PC-3 (cell line): ENCODE data around the gene MED26. TPM values are rescaled to one million over a fixed set of nuclear protein-coding genes. Genes with fewer than 3 reads are reported as not detected.

Experiments
- ATAC-seq: fragments of 200-7000 bp; cut with Tn5 transposase; 2 replicates; pipeline ENCODE4 v1.9.1; 2020; ENCODE audit warnings: mild to moderate bottlenecking, moderate library complexity
- BruUV-seq: library from RNA; stranded (reverse); fragments of 400-500 nt; replicated peaks from 2 replicates; lab custom pipeline; 2021; lab: Mats Ljungman, UMichigan
- CTCF ChIA-PET: fragments of 300-600 bp; sonication (Branson Sonifier 250); formaldehyde crosslinking; loops from one replicate; lab custom pipeline; 2022; ENCODE audit warnings: antibody characterized with exemption; lab: Charles Lee
- POLR2A ChIA-PET: fragments of 300-600 bp; sonication (Branson Sonifier 250); formaldehyde crosslinking; loops from one replicate; lab custom pipeline; 2022; ENCODE audit warnings: antibody characterized with exemption; ENCODE audit not compliant: unreplicated experiment; lab: Charles Lee
- DNase-seq: peaks from one replicate; pipeline ENCODE4 v3.0.0-alpha.2; 2015
- H2AFZ ChIP-seq: fragments of 300-600 bp; sonication (generic); 2 replicates; pipeline ENCODE4 v1.6.0; 2016; ENCODE audit warnings: antibody characterized with exemption, low read length
- H3F3A ChIP-seq: fragments of 300-600 bp; sonication (generic); one replicate; pipeline ENCODE4 v1.6.0; 2017; ENCODE audit warnings: antibody characterized with exemption, low read length, control low read depth, mild to moderate bottlenecking; ENCODE audit not compliant: unreplicated experiment
- H3K27ac ChIP-seq: fragments of 300-600 bp; sonication (generic); 2 replicates; pipeline ENCODE4 v1.5.1; 2016; ENCODE audit warnings: mild to moderate bottlenecking, low read length
- H3K27me3 ChIP-seq: fragments of 300-600 bp; sonication (generic); 2 replicates; pipeline ENCODE4 v1.6.1; 2016; ENCODE audit warnings: low read length, mixed read lengths
- H3K36me3 ChIP-seq: fragments of 300-600 bp; sonication (generic); 2 replicates; pipeline ENCODE4 v1.6.1; 2016; ENCODE audit warnings: low read depth, mixed run types, low read length, mixed read lengths
- H3K4me1 ChIP-seq: fragments of 300-600 bp; sonication (generic); 2 replicates; pipeline ENCODE4 v1.5.1; 2016; ENCODE audit warnings: low read length; ENCODE audit not compliant: insufficient read depth
- H3K4me2 ChIP-seq: fragments of 300-600 bp; sonication (generic); 2 replicates; pipeline ENCODE4 v1.6.0; 2016; ENCODE audit warnings: low read length
- H3K4me3 ChIP-seq: fragments of 300-600 bp; sonication (generic); 2 replicates; pipeline ENCODE4 v1.5.1; 2016; ENCODE audit warnings: mild to moderate bottlenecking, low read length, mixed read lengths
- H3K79me2 ChIP-seq: fragments of 300-600 bp; sonication (generic); 2 replicates; pipeline ENCODE4 v1.6.1; 2017; ENCODE audit warnings: low read length, mixed read lengths
- H3K9ac ChIP-seq: fragments of 300-600 bp; sonication (generic); 2 replicates; pipeline ENCODE4 v1.6.0; 2016; ENCODE audit warnings: mild to moderate bottlenecking, low read length
- H3K9me2 ChIP-seq: fragments of 300-600 bp; sonication (generic); replicated peaks from 2 replicates; pipeline ENCODE4 v1.6.1; 2016; ENCODE audit warnings: mixed run types, low read length, mixed read lengths
- H3K9me3 ChIP-seq: fragments of 300-600 bp; sonication (generic); 2 replicates; pipeline ENCODE4 v1.6.1; 2016; ENCODE audit warnings: low read length, mixed read lengths
- H4K20me1 ChIP-seq: fragments of 300-600 bp; sonication (generic); 2 replicates; pipeline ENCODE4 v1.6.1; 2016; ENCODE audit warnings: low read length, mixed read lengths
- EZH2 ChIP-seq: fragments of 300-600 bp; sonication (generic); IDR thresholded peaks from one replicate; pipeline ENCODE4 v1.6.1; 2017; ENCODE audit warnings: antibody characterized with exemption, mild to moderate bottlenecking, low read length; ENCODE audit not compliant: unreplicated experiment
- EZH2phosphoT487 ChIP-seq: fragments of 300-600 bp; sonication (generic); IDR thresholded peaks from 2 replicates; pipeline ENCODE4 v1.6.1; 2018; ENCODE audit warnings: mild to moderate bottlenecking, antibody characterized with exemption, low read length, borderline replicate concordance
- intact Hi-C: fragments of 100-400 bp; cut with micrococcal nuclease; formaldehyde crosslinking; loops from 2 replicates; pipeline ENCODE4 v1.9.0; 2023
- total RNA-seq: library from RNA; depleted of rRNA; stranded (reverse); fragments of >200 nt; gene quantifications from 2 replicates; pipeline ENCODE4 v1.2.3, GENCODE V29; 2014
- TF ChIP-seq, protein P1 (sequence below): fragments of 300-600 bp; sonication (generic); conservative IDR thresholded peaks from 2 replicates; pipeline ENCODE4 v1.5.1; 2017; ENCODE audit warnings: antibody characterized with exemption, low read depth, mild to moderate bottlenecking, low read length

The MED26 gene
- total RNA-seq, 1 experiment from 2014 or later = 17.5 TPM

DNA sequence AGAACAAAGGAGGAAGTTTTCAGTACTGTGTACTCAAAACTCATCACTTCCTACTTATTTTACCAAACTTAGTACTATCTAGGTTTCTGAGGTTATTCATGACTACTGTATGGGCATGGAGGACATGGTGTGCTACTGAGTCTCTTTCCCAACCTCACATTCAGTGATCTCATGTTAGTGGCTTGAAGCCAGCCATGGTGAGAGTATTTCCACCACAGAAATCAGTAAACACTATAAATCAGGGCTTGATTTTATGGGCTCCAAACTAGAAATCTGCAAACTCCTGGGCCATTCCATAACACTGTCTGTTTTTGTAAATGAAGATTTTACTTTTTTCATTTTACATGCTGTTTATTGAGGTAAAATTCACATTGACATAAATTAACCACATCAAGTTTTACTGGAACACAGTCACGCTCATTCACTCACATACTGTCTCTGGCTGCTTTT is 19.7 kb downstream of the MED26 start:
- TF ChIP-seq, protein P1, sequence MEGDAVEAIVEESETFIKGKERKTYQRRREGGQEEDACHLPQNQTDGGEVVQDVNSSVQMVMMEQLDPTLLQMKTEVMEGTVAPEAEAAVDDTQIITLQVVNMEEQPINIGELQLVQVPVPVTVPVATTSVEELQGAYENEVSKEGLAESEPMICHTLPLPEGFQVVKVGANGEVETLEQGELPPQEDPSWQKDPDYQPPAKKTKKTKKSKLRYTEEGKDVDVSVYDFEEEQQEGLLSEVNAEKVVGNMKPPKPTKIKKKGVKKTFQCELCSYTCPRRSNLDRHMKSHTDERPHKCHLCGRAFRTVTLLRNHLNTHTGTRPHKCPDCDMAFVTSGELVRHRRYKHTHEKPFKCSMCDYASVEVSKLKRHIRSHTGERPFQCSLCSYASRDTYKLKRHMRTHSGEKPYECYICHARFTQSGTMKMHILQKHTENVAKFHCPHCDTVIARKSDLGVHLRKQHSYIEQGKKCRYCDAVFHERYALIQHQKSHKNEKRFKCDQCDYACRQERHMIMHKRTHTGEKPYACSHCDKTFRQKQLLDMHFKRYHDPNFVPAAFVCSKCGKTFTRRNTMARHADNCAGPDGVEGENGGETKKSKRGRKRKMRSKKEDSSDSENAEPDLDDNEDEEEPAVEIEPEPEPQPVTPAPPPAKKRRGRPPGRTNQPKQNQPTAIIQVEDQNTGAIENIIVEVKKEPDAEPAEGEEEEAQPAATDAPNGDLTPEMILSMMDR = no peak
- TF ChIP-seq EZH2 (no peak), EZH2phosphoT487 (no peak)
- CTCF ChIA-PET = no interaction called here
- Histone ChIP-seq H2AFZ (no peak overlapping the region), H3K36me3 (no peaks in the 10 kb centered on the region), H3K79me2 (peaks cover 97% of the 10 kb centered on the region), H3F3A (no peaks in the 10 kb centered on the region), H3K9me3 (no peaks in the 10 kb centered on the region), H3K4me3 (no peak overlapping the region), H3K27ac (no peak overlapping the region), H3K9ac (no peak overlapping the region), H3K9me2 (no peaks in the 10 kb centered on the region), H4K20me1 (peaks cover 86% of the 10 kb centered on the region), H3K27me3 (no peaks in the 10 kb centered on the region), H3K4me1 (peaks cover 13% of the 10 kb centered on the region), H3K4me2 (no peak overlapping the region)
- intact Hi-C loops = loop anchor here (1.0 kb wide), 1 partner anchor 36 kb away; the partner anchor contains the start of gene SLC35E1
- POLR2A ChIA-PET = no interaction called here
- DNase-seq (peak; percentile 61), ATAC-seq (peak; percentile 88)
- no TSS peak for BruUV-seq

DNA sequence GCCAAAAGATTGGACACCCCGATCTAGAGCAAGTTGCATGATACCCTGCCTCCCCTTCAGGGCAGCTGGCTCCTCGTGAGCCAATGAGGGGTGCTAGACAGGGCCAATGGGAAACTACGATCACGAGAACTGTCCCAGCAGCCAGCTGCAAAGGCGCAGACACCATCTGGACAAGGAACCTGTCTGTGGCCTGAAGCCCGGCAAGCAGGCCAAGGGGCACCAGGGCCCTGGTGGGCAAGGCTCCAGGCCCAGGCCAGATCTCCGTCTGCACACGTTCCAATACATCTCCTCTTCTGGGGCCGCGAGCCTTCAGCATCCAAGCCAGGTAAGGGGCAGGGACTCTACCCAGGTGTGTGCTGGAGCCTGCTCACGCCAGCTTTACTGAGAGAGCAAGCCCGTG is 20.2 kb downstream of the MED26 start:
- no peak overlapping the region for H2AFZ ChIP-seq
- H3K4me3 ChIP-seq = no peak overlapping the region
- H3K4me2 ChIP-seq = no peak overlapping the region
- no peak overlapping the region for H3K27ac ChIP-seq
- no peaks in the 10 kb centered on the region for H3K36me3 ChIP-seq
- H3K9me2 ChIP-seq = no peaks in the 10 kb centered on the region
- ChIA-PET POLR2A (no interaction called here), CTCF (no interaction called here)
- H3K27me3 ChIP-seq = no peaks in the 10 kb centered on the region
- no peak for DNase-seq
- H3K79me2 ChIP-seq = peaks cover 97% of the 10 kb centered on the region
- no TSS peak for BruUV-seq
- H3F3A ChIP-seq = no peaks in the 10 kb centered on the region
- H3K9ac ChIP-seq = no peak overlapping the region
- H4K20me1 ChIP-seq = peaks cover 86% of the 10 kb centered on the region
- peaks cover 13% of the 10 kb centered on the region for H3K4me1 ChIP-seq
- TF ChIP-seq EZH2phosphoT487 (no peak), EZH2 (no peak)
- TF ChIP-seq, protein P1 = no peak
- ATAC-seq = no peak
- intact Hi-C loops = loop anchor here (1.0 kb wide), 1 partner anchor 36 kb away; the partner anchor contains the start of gene SLC35E1
- no peaks in the 10 kb centered on the region for H3K9me3 ChIP-seq

DNA sequence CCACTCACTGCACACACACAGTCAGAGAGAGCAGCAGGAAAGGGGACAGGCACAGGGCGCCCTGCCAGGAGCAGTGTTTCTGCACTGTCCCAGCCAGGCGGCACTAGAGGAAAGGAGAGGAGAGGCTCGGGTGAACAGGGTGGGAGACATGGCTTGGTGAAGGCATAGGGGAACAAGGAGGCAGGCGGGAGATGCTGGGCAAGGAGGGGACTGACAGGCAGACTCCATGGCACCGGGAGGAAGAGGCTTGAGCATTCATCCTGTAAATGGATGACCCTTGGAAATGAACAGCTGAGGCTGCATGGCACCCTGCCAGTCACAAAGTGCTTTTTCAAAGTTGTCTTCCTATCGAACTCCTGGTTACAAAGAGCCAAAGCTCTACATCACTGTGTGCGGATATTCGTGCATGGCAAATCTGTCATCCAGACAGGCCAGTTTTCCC is 22.4 kb downstream of the MED26 start:
- ChIA-PET POLR2A (no interaction called here), CTCF (no interaction called here)
- no peaks in the 10 kb centered on the region for H3K36me3 ChIP-seq
- no peaks in the 10 kb centered on the region for H3F3A ChIP-seq
- H3K4me3 ChIP-seq = no peak overlapping the region
- ATAC-seq = no peak
- DNase-seq = no peak
- peaks cover 82% of the 10 kb centered on the region for H4K20me1 ChIP-seq
- H3K4me1 ChIP-seq = peaks cover 13% of the 10 kb centered on the region
- H2AFZ ChIP-seq = no peak overlapping the region
- H3K9me2 ChIP-seq = no peaks in the 10 kb centered on the region
- H3K79me2 ChIP-seq = peaks cover 97% of the 10 kb centered on the region
- H3K27me3 ChIP-seq = no peaks in the 10 kb centered on the region
- intact Hi-C loops = no loop called here
- TF ChIP-seq EZH2 (no peak), EZH2phosphoT487 (no peak)
- TF ChIP-seq, protein P1 = no peak
- no peak overlapping the region for H3K4me2 ChIP-seq
- no peak overlapping the region for H3K27ac ChIP-seq
- H3K9me3 ChIP-seq = no peaks in the 10 kb centered on the region
- BruUV-seq = no TSS peak
- H3K9ac ChIP-seq = no peak overlapping the region
